ENCODE data around the gene SMAD6. TPM values are rescaled to one million over a fixed set of nuclear protein-coding genes. Genes with fewer than 3 reads are reported as not detected.

Gene SMAD6
- total and polyA plus RNA-seq, 5 donors from 2014 or later = 0.27 TPM; not detected in 4

DNA sequence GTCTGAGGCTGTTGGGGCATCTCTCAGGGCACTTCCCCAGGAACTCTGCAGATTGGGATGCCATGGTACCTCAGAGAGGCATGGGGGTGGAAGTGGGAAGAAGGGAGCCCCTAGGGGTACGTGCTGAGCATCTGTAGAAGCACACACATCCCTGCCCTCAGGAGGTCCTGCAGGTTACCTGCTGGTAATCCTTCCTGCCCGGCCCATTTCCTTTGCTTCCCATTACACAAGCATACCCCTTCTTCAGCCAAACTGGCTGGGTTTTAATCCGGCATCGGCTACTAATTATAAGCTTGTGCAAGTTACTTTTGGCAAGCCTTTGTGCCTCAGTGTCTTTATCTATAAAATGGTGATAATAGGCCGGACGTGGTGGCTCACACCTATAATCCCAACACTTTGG lies 3.1 kb upstream of the SMAD6 start:
- peaks cover 2% of the 10 kb centered on the region for H3K27me3 ChIP-seq (ENCODE audit: control insufficient read depth, insufficient read depth, low read length)
- Mint-ChIP-seq H3K9me3 (no peaks in the 10 kb centered on the region), H3K27ac (no peak overlapping the region), H3K36me3 (no peaks in the 10 kb centered on the region), H3K4me1 (peaks cover 0 to 30% (median 6%) of the 10 kb centered on the region in 4 donors), H3K4me3 (peak overlapping the region in 3 of 4 donors; percentile 8 to 85 (median 62)), H3K27me3 (peaks cover 17% of the 10 kb centered on the region)
- no peak for ATAC-seq (ENCODE audit: low read depth in 2 of 2)
- DNase-seq = no peak
- H3K36me3 ChIP-seq (ENCODE audit: control insufficient read depth, insufficient read depth, low read length) = no peaks in the 10 kb centered on the region
- no peak overlapping the region for H3K27ac ChIP-seq (ENCODE audit: insufficient read depth, low read length, poor library complexity, severe bottlenecking)
- H3K9me3 ChIP-seq (ENCODE audit: control insufficient read depth in 2 of 2, low read length in 2 of 2) = no peaks in the 10 kb centered on the region
- H3K4me3 ChIP-seq (ENCODE audit: low read depth, low read length) = no peak overlapping the region
- peaks cover 31% of the 10 kb centered on the region for H3K4me1 ChIP-seq (ENCODE audit: control insufficient read depth, insufficient read depth, low read length, poor library complexity, severe bottlenecking)

DNA sequence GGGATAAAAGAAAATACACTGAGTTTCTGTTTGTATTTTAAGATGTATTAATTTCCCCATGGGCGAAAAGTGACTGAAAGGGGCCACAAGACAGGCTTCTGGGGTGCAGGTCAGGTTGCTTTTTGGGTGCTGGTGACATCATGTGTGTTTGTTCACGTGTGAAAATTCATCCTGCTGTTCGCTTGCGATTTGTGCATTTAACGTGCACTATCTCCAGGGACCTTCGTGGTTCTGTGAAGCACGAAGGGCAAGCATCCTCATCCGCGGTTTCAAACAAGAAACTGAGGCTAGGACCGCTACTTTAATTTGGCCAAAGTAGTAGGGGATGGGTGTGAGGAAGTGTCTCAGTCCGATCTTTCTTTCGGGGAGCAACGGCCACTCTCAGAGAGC lies 1.6 kb upstream of the SMAD6 start:
- peak overlapping the region in 2 of 3 donors; percentile 74 to 80 for H3K27ac Mint-ChIP-seq
- peaks cover 31% of the 10 kb centered on the region for H3K27me3 Mint-ChIP-seq
- H3K4me1 Mint-ChIP-seq = peaks cover 0 to 25% (median 6%) of the 10 kb centered on the region in 4 donors
- H3K36me3 Mint-ChIP-seq = no peaks in the 10 kb centered on the region
- Histone ChIP-seq H3K27me3 (ENCODE audit: control insufficient read depth, insufficient read depth, low read length) (peaks cover 8% of the 10 kb centered on the region), H3K4me1 (ENCODE audit: control insufficient read depth, insufficient read depth, low read length, poor library complexity, severe bottlenecking) (peaks cover 35% of the 10 kb centered on the region), H3K4me3 (ENCODE audit: low read depth, low read length) (peak overlapping the region; percentile 78), H3K27ac (ENCODE audit: insufficient read depth, low read length, poor library complexity, severe bottlenecking) (no peak overlapping the region), H3K9me3 (ENCODE audit: control insufficient read depth in 2 of 2, low read length in 2 of 2) (no peaks in the 10 kb centered on the region), H3K36me3 (ENCODE audit: control insufficient read depth, insufficient read depth, low read length) (no peaks in the 10 kb centered on the region)
- H3K4me3 Mint-ChIP-seq = peak overlapping the region; percentile 85 to 92 (median 91)
- no peak for ATAC-seq (ENCODE audit: low read depth in 2 of 2)
- DNase-seq = peak in 1 of 3 donors; percentile 57
- H3K9me3 Mint-ChIP-seq = peaks cover 0 to 2% (median 0%) of the 10 kb centered on the region in 7 donors

DNA sequence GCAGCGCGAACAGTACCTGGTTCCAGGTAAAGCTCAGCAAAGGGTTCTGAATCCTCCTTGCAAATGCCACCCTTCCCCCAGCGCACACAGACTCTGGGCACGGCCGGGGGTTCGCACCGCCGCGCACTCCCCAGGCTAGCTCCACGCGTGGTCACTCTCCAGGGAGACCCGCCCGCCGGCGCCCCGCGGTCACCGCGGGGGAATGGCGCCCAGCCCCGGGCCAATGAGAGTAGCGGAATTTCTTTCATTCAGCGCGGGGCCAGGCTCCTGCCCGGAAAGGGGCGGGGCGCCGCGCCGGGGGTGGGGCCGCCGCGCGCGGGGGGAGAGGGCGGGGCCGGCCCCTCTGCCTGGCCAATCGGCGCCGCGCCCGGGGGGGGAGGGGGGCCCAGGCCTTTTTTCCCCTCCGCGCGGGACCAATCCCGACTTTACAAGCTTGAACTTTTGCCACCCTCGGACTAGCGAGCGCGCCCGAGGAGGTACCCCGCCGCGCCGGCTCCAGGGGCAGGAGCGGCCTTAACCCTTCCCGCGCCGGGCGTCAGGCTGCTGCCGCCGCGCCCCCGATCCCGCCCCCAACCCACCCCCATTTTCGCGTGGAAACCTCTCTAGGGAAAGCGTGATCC lies 1.1 kb upstream of the SMAD6 start:
- DNase-seq (peak; percentile 73 to 84 (median 79)), ATAC-seq (ENCODE audit: low read depth in 2 of 2) (peak; percentile 79 to 81)
- Histone ChIP-seq H3K27ac (ENCODE audit: insufficient read depth, low read length, poor library complexity, severe bottlenecking) (no peak overlapping the region), H3K4me3 (ENCODE audit: low read depth, low read length) (peak overlapping the region; percentile 78), H3K27me3 (ENCODE audit: control insufficient read depth, insufficient read depth, low read length) (peaks cover 8% of the 10 kb centered on the region), H3K9me3 (ENCODE audit: control insufficient read depth in 2 of 2, low read length in 2 of 2) (no peaks in the 10 kb centered on the region), H3K36me3 (ENCODE audit: control insufficient read depth, insufficient read depth, low read length) (no peaks in the 10 kb centered on the region), H3K4me1 (ENCODE audit: control insufficient read depth, insufficient read depth, low read length, poor library complexity, severe bottlenecking) (peaks cover 35% of the 10 kb centered on the region)
- H3K36me3 Mint-ChIP-seq = no peaks in the 10 kb centered on the region
- peaks cover 35% of the 10 kb centered on the region for H3K27me3 Mint-ChIP-seq
- H3K4me3 Mint-ChIP-seq = peak overlapping the region; percentile 91 to 94 (median 92)
- H3K4me1 Mint-ChIP-seq = peaks cover 0 to 25% (median 7%) of the 10 kb centered on the region in 4 donors
- peaks cover 0 to 2% (median 0%) of the 10 kb centered on the region in 7 donors for H3K9me3 Mint-ChIP-seq
- peak overlapping the region in 2 of 3 donors; percentile 74 to 80 for H3K27ac Mint-ChIP-seq

DNA sequence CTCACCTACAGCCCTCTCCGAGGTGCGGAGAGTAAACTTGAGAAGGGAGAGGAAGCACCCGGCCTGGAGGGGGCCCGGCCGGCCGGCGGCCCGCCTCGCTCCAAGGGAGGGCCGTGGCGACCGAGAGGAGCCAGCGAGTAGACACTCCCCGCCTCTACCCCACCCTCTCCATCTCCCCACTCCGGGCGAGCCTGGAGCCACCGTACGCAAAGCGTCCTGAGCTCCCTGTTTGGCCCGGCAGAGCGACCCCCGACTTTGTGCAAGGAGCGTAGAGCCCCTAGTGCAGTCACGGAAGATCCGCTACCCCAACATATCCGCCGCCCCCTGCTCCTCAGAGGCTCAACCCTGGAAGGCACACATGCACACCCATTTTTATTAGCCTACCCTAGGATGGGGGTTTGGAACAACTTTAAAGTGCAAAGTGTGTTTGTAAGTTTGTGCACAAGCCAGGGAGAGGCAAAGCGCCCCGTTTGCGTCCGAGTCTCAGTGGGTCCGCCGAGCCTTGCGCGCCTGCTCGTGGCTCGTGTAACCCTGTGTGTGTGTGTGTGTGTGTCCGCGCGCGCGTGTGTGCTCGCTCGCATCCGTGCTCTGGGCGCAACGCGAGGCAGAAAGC lies 508 bp upstream of the SMAD6 start:
- peaks cover 35% of the 10 kb centered on the region for H3K4me1 ChIP-seq (ENCODE audit: control insufficient read depth, insufficient read depth, low read length, poor library complexity, severe bottlenecking)
- H3K9me3 ChIP-seq (ENCODE audit: control insufficient read depth in 2 of 2, low read length in 2 of 2) = no peaks in the 10 kb centered on the region
- Mint-ChIP-seq H3K4me3 (peak overlapping the region; percentile 90 to 94 (median 92)), H3K27ac (no peak overlapping the region), H3K4me1 (peaks cover 0 to 25% (median 7%) of the 10 kb centered on the region in 4 donors), H3K9me3 (peaks cover 0 to 2% (median 0%) of the 10 kb centered on the region in 7 donors), H3K36me3 (no peaks in the 10 kb centered on the region), H3K27me3 (peaks cover 38% of the 10 kb centered on the region)
- peak overlapping the region; percentile 70 for H3K4me3 ChIP-seq (ENCODE audit: low read depth, low read length)
- DNase-seq (peak in 2 of 3 donors; percentile 47 to 70), ATAC-seq (ENCODE audit: low read depth in 2 of 2) (peak; percentile 20 to 24)
- no peaks in the 10 kb centered on the region for H3K36me3 ChIP-seq (ENCODE audit: control insufficient read depth, insufficient read depth, low read length)
- H3K27me3 ChIP-seq (ENCODE audit: control insufficient read depth, insufficient read depth, low read length) = peaks cover 8% of the 10 kb centered on the region
- H3K27ac ChIP-seq (ENCODE audit: insufficient read depth, low read length, poor library complexity, severe bottlenecking) = no peak overlapping the region

DNA sequence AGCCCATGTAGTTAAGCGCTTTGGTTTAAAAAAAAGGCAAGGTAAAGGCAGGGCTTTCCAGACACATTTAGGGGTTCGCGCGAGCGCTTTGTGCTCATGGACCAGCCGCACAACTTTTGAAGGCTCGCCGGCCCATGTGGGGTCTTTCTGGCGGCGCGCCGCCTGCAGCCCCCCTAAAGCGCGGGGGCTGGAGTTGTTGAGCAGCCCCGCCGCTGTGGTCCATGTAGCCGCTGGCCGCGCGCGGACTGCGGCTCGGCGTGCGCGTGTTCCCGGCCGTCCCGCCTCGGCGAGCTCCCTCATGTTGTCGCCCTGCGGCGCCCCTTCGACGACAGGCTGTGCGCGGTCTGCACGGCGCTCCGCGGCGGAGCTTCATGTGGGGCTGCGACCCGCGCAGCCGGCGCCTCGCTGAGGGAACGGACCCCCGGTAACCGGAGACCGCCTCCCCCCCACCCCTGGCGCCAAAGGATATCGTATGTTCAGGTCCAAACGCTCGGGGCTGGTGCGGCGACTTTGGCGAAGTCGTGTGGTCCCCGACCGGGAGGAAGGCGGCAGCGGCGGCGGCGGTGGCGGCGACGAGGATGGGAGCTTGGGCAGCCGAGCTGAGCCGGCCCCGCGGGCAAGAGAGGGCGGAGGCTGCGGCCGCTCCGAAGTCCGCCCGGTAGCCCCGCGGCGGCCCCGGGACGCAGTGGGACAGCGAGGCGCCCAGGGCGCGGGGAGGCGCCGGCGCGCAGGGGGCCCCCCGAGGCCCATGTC lies 927 bp downstream of the SMAD6 start:
- H3K4me3 Mint-ChIP-seq = peak overlapping the region; percentile 90 to 97 (median 93)
- peaks cover 33% of the 10 kb centered on the region for H3K27me3 Mint-ChIP-seq
- H3K4me1 ChIP-seq (ENCODE audit: control insufficient read depth, insufficient read depth, low read length, poor library complexity, severe bottlenecking) = peaks cover 35% of the 10 kb centered on the region
- H3K4me3 ChIP-seq (ENCODE audit: low read depth, low read length) = peak overlapping the region; percentile 59
- H3K27ac ChIP-seq (ENCODE audit: insufficient read depth, low read length, poor library complexity, severe bottlenecking) = no peak overlapping the region
- H3K27me3 ChIP-seq (ENCODE audit: control insufficient read depth, insufficient read depth, low read length) = peaks cover 8% of the 10 kb centered on the region
- no peak overlapping the region for H3K27ac Mint-ChIP-seq
- peaks cover 0 to 3% (median 0%) of the 10 kb centered on the region in 7 donors for H3K9me3 Mint-ChIP-seq
- no peak for ATAC-seq (ENCODE audit: low read depth in 2 of 2)
- H3K36me3 Mint-ChIP-seq = no peaks in the 10 kb centered on the region
- DNase-seq = peak in 2 of 3 donors; percentile 6 to 26
- H3K9me3 ChIP-seq (ENCODE audit: control insufficient read depth in 2 of 2, low read length in 2 of 2) = no peaks in the 10 kb centered on the region
- H3K36me3 ChIP-seq (ENCODE audit: control insufficient read depth, insufficient read depth, low read length) = no peaks in the 10 kb centered on the region
- H3K4me1 Mint-ChIP-seq = peaks cover 0 to 25% (median 7%) of the 10 kb centered on the region in 4 donors

DNA sequence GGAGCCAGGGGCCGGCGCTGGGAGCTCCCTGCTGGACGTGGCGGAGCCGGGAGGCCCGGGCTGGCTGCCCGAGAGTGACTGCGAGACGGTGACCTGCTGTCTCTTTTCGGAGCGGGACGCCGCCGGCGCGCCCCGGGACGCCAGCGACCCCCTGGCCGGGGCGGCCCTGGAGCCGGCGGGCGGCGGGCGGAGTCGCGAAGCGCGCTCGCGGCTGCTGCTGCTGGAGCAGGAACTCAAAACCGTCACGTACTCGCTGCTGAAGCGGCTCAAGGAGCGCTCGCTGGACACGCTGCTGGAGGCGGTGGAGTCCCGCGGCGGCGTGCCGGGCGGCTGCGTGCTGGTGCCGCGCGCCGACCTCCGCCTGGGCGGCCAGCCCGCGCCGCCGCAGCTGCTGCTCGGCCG lies 1.5 kb downstream of the SMAD6 start:
- Mint-ChIP-seq H3K9me3 (peaks cover 0 to 3% (median 0%) of the 10 kb centered on the region in 7 donors), H3K4me3 (no peak overlapping the region), H3K36me3 (no peaks in the 10 kb centered on the region), H3K27ac (no peak overlapping the region), H3K27me3 (peaks cover 32% of the 10 kb centered on the region), H3K4me1 (peaks cover 0 to 25% (median 7%) of the 10 kb centered on the region in 4 donors)
- peaks cover 35% of the 10 kb centered on the region for H3K4me1 ChIP-seq (ENCODE audit: control insufficient read depth, insufficient read depth, low read length, poor library complexity, severe bottlenecking)
- H3K9me3 ChIP-seq (ENCODE audit: control insufficient read depth in 2 of 2, low read length in 2 of 2) = no peaks in the 10 kb centered on the region
- peak in 1 of 3 donors; percentile 8 for DNase-seq
- ATAC-seq (ENCODE audit: low read depth in 2 of 2) = no peak
- no peak overlapping the region for H3K27ac ChIP-seq (ENCODE audit: insufficient read depth, low read length, poor library complexity, severe bottlenecking)
- H3K36me3 ChIP-seq (ENCODE audit: control insufficient read depth, insufficient read depth, low read length) = no peaks in the 10 kb centered on the region
- H3K27me3 ChIP-seq (ENCODE audit: control insufficient read depth, insufficient read depth, low read length) = peaks cover 8% of the 10 kb centered on the region
- no peak overlapping the region for H3K4me3 ChIP-seq (ENCODE audit: low read depth, low read length)

DNA sequence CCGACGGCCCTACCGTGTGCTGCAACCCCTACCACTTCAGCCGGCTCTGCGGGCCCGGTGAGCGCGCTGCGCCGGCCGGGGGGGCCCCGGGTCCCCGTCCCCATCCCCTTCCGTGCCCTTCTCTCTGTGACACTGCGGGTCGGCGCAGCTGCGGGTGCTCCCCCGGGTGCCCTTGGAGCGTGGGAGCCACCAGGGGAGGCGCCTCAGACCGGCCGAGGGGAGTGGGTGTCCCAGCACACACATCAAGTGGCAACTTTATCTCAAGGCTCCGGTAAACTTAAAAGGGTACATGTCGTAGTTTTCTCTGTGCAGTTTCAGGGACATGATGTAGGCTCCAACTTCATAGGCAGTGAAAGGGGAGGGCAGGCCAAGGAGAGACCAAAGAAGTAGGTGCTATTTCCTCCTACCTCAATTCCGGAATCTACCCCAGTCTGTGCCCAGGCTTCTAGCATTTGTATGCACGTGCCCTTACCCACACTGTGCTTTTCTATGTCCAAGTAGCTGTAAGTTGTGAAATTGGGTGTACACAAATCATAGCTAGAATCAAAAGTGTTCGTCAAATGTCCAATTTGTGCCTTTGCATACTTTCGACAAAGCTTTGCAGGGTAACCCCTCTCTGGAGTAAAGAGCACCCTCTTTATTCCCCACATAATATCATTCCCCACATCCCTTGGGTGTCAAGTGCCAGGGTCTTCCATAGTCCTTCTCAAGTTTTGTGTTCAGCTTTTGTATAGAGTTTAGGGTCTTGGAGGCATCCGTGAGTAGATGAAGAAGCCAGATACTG lies 2.2 kb downstream of the SMAD6 start:
- H3K9me3 Mint-ChIP-seq = peaks cover 0 to 3% (median 0%) of the 10 kb centered on the region in 7 donors
- no peaks in the 10 kb centered on the region for H3K36me3 ChIP-seq (ENCODE audit: control insufficient read depth, insufficient read depth, low read length)

More for the DNA sequence above, 2.2 kb downstream of the SMAD6 start:
- Histone ChIP-seq H3K27me3 (ENCODE audit: control insufficient read depth, insufficient read depth, low read length) (peaks cover 8% of the 10 kb centered on the region), H3K9me3 (ENCODE audit: control insufficient read depth in 2 of 2, low read length in 2 of 2) (no peaks in the 10 kb centered on the region), H3K4me1 (ENCODE audit: control insufficient read depth, insufficient read depth, low read length, poor library complexity, severe bottlenecking) (peaks cover 35% of the 10 kb centered on the region), H3K27ac (ENCODE audit: insufficient read depth, low read length, poor library complexity, severe bottlenecking) (no peak overlapping the region), H3K4me3 (ENCODE audit: low read depth, low read length) (no peak overlapping the region)
- peaks cover 0 to 25% (median 7%) of the 10 kb centered on the region in 4 donors for H3K4me1 Mint-ChIP-seq
- peak in 2 of 3 donors; percentile 7 to 25 for DNase-seq
- peak overlapping the region; percentile 84 to 91 (median 88) for H3K4me3 Mint-ChIP-seq
- no peak for ATAC-seq (ENCODE audit: low read depth in 2 of 2)
- peak overlapping the region in 2 of 3 donors; percentile 33 to 64 for H3K27ac Mint-ChIP-seq
- peaks cover 32% of the 10 kb centered on the region for H3K27me3 Mint-ChIP-seq
- H3K36me3 Mint-ChIP-seq = no peaks in the 10 kb centered on the region

All from CD4-positive, CD25-positive, alpha-beta regulatory T cell (primary cell).